SK-N-SH (cell line): ENCODE data around the gene IMMP1L.

ENCODE experiments used
- CHD2 ChIP-seq: fragments of 150-350 bp; IDR thresholded peaks from 2 replicates; pipeline ENCODE4 v1.6.1; 2018; ENCODE audit warnings: low read length; ENCODE audit not compliant: partially characterized antibody
- EP300 ChIP-seq, 2 experiments: IDR thresholded peaks; 2 replicates each; pipeline versions ENCODE4 v1.4.0 to v1.6.1; 2012; ENCODE audit warnings: borderline replicate concordance in 1 of 2, low read depth in 1 of 2, low read length in 1 of 2
- EZH2phosphoT487 ChIP-seq: fragments of 200-600 bp; sonication (generic); IDR thresholded peaks from 2 replicates; pipeline ENCODE4 v1.6.1; 2017; ENCODE audit warnings: low read depth, mixed run types, mild to moderate bottlenecking, antibody characterized with exemption, moderate library complexity, borderline replicate concordance
- MXI1 ChIP-seq: IDR thresholded peaks from 2 replicates; pipeline ENCODE4 v1.6.1; 2012; ENCODE audit warnings: mild to moderate bottlenecking, low read depth, low read length, improper control_type of control experiment
- RAD21 ChIP-seq: IDR thresholded peaks from 2 replicates; pipeline ENCODE4 v1.6.1; 2012; ENCODE audit warnings: mild to moderate bottlenecking, low read length
- RFX5 ChIP-seq: IDR thresholded peaks from 2 replicates; pipeline ENCODE4 v1.6.1; 2012; ENCODE audit warnings: mild to moderate bottlenecking, improper control_type of control experiment, low read length
- TF ChIP-seq, protein P1 (sequence below): fragments of 200-600 bp; sonication (generic); IDR thresholded peaks from 2 replicates; pipeline ENCODE4 v1.6.1; 2017; ENCODE audit warnings: antibody characterized with exemption, mild to moderate bottlenecking, moderate library complexity

DNA sequence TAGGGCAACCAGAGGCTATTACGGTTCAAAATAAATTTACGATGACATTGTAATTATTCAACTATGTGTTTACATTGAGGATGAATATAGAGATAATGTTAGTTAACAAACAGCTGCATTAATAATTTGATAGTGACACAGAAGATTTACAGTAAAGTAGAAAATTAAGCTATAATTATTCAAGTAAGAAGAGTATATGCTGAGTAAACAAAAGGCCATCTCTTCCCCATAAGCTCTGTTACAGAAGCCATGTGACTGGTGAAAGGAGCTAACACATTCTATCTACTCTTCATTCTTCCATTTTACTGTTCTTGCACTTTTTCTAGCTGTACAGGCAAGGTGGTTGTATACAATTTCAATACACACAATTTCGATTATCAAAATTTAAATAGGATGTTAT lies 54.2 kb downstream of the IMMP1L start:
- TF ChIP-seq, protein P1, sequence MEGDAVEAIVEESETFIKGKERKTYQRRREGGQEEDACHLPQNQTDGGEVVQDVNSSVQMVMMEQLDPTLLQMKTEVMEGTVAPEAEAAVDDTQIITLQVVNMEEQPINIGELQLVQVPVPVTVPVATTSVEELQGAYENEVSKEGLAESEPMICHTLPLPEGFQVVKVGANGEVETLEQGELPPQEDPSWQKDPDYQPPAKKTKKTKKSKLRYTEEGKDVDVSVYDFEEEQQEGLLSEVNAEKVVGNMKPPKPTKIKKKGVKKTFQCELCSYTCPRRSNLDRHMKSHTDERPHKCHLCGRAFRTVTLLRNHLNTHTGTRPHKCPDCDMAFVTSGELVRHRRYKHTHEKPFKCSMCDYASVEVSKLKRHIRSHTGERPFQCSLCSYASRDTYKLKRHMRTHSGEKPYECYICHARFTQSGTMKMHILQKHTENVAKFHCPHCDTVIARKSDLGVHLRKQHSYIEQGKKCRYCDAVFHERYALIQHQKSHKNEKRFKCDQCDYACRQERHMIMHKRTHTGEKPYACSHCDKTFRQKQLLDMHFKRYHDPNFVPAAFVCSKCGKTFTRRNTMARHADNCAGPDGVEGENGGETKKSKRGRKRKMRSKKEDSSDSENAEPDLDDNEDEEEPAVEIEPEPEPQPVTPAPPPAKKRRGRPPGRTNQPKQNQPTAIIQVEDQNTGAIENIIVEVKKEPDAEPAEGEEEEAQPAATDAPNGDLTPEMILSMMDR = no peak
- TF ChIP-seq RFX5 = no peak
- no peak for TF ChIP-seq RAD21
- no peak for TF ChIP-seq MXI1
- TF ChIP-seq EZH2phosphoT487 = no peak
- TF ChIP-seq CHD2 = no peak
- no peak for TF ChIP-seq EP300 (IDR thresholded peaks at IDR 0.05; ENCODE audit: borderline replicate concordance in 1 of 2, low read depth in 1 of 2, low read length in 1 of 2)
